ENCODE measurements around the gene PTPRE.
"Not testable (repeated sequence)": the region's sequence is repeated elsewhere in the genome, so short reads cannot be mapped to it uniquely, and the experiment has no call there.

PTPRE gene

GRCh38 chr10:127986531-127987466 is 79.9 kb downstream of the PTPRE start:
- DNase-seq, result no peak

- DNase-seq, result no peak
Measured at GRCh38 chr10:127987467-127988380, 80.8 kb downstream of the PTPRE start.

GRCh38 chr10:127989481-127990012 is 82.6 kb downstream of the PTPRE start:
- DNase-seq, result no peak

GRCh38 chr10:127990132-127990788 is 83.4 kb downstream of the PTPRE start:
- not testable (repeated sequence) for DNase-seq

- no peak for DNase-seq
Measured at GRCh38 chr10:127990846-127991542, 84.1 kb downstream of the PTPRE start.

GRCh38 chr10:127991543-127992255 is 84.8 kb downstream of the PTPRE start:
- DNase-seq, result no peak

- no peak for DNase-seq
Measured at GRCh38 chr10:127992376-127992775, 85.5 kb downstream of the PTPRE start.

- no peak for DNase-seq
Measured at GRCh38 chr10:127993056-127993690, 86.3 kb downstream of the PTPRE start.

GRCh38 chr10:127995939-127996338 is 89.0 kb downstream of the PTPRE start:
- DNase-seq, result no peak

GRCh38 chr10:127996586-127996985 is 89.7 kb downstream of the PTPRE start:
- DNase-seq, result no peak

- DNase-seq, result no peak
Measured at GRCh38 chr10:127997271-127997670, 90.4 kb downstream of the PTPRE start.

- no peak for DNase-seq
Measured at GRCh38 chr10:127997937-127998336, 91.0 kb downstream of the PTPRE start.

GRCh38 chr10:127998501-127999144 is 91.7 kb downstream of the PTPRE start:
- DNase-seq, result no peak

GRCh38 chr10:127999297-128000129 is 92.6 kb downstream of the PTPRE start:
- no peak for DNase-seq

GRCh38 chr10:128000471-128001362 is 93.8 kb downstream of the PTPRE start:
- DNase-seq, result no peak

- DNase-seq, result no peak
Measured at GRCh38 chr10:128001363-128001745, 94.5 kb downstream of the PTPRE start.

- no peak for DNase-seq
Measured at GRCh38 chr10:128001849-128002248, 94.9 kb downstream of the PTPRE start.

GRCh38 chr10:128003521-128003920 is 96.6 kb downstream of the PTPRE start:
- no peak for DNase-seq

Data from NCI-H1105 (cell line).